Measurements from ENCODE around the gene CMTR1. TPM values are rescaled to one million over a fixed set of nuclear protein-coding genes. Genes with fewer than 3 reads are reported as not detected.

The CMTR1 gene
- total RNA-seq, 1 experiment from 2014 or later: 28.7 TPM

DNA sequence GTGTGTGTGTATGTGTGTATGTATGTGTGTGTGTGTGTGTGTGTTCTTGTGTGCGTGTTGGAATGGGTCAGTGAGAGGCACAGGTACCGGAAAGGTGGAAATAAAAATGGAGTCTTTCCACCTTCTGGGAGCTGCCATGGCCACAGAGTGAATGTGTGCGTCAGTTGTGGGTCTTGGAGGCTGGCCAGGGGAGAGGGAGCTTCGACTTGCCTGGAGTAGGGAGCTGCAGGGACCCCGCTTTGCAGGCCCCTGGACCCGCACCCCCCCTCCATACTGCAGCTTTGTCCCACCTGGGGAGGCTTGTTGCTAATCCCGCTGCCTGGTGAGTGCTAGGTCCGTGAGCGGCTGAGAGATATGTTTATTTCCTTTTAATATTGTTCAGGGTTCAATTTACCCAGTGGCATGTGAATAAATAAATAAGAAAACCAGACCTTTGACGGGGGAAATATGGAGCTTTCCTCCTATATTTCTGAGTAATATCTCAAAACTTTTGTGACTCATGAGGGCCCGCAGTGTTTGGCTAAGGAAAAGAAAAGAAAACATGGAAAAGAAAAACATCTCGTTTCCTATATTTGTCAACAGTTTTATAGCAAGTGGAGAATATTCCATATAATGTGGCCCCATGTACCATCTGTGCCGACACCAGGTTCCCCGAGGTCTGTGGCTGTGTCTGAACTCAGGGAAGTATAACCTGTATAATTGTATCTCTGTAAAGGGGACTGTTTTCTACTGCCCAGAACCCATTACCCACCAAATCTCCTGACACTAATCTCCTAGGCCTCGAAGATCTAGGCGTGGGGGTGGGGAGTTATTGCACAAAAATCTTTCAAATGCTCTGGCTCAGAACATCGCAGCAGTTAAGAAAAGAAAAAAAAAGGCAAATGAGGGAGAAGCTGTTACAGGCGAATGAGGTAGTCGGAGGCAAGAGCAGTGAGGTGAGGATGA lies 91.3 kb downstream of the CMTR1 start:
- Histone ChIP-seq H3K79me2 (ENCODE audit: insufficient read depth, low read length) (no peaks in the 10 kb centered on the region), H3K27me3 (ENCODE audit: insufficient read depth, low read length) (peaks cover 7% of the 10 kb centered on the region; the same call in 1 of the 2 replicates), H2AFZ (ENCODE audit: low read depth, low read length, poor library complexity, severe bottlenecking) (no peak overlapping the region), H3K4me2 (ENCODE audit: low read length) (no peak overlapping the region), H4K20me1 (ENCODE audit: insufficient read depth) (no peaks in the 10 kb centered on the region), H3K4me3 (replicated peaks in 1 of 2; ENCODE audit: low read depth in 1 of 2, low read length in 2 of 2) (no peak overlapping the region), H3K27ac (ENCODE audit: low read depth, low read length) (no peak overlapping the region), H3K9me2 (ENCODE audit: insufficient read depth) (no peaks in the 10 kb centered on the region), H3K9ac (ENCODE audit: low read length) (no peak overlapping the region), H3K9me3 (ENCODE audit: control insufficient read depth in 1 of 2, insufficient read depth in 1 of 2, low read depth in 1 of 2, low read length in 2 of 2) (no peaks in the 10 kb centered on the region), H3K4me1 (ENCODE audit: control insufficient read depth in 1 of 2, insufficient read depth in 2 of 2, low read length in 2 of 2) (no peaks in the 10 kb centered on the region), H3K36me3 (ENCODE audit: control insufficient read depth in 1 of 2, insufficient read depth in 2 of 2, low read length in 2 of 2) (no peaks in the 10 kb centered on the region)
- POLR2A ChIA-PET: no interaction called here
- ATAC-seq: no peak
- intact Hi-C loops (cut with micrococcal nuclease): no loop called here
- CTCF ChIA-PET: interaction anchor here (1.8 kb wide), 1 partner anchor 14 kb away, joined by 4 read pairs; no protein-coding TSS in a partner anchor
- no peak for DNase-seq (ENCODE audit: low read depth, low spot score)
- BruUV-seq (replicated peaks): no TSS peak
- TF ChIP-seq POLR2AphosphoS5 (IDR thresholded peaks at IDR 0.05; ENCODE audit: low read depth, low read length): no peak
- no peak for TF ChIP-seq ELF1 (IDR thresholded peaks at IDR 0.05; ENCODE audit: borderline replicate concordance, low read depth)
- no peak for TF ChIP-seq REST (IDR thresholded peaks at IDR 0.05; ENCODE audit: low read depth)
- TF ChIP-seq ZBTB33 (IDR thresholded peaks at IDR 0.05; ENCODE audit: extremely low read depth, insufficient replicate concordance, low read length): no peak
- TF ChIP-seq SP1 (IDR thresholded peaks at IDR 0.05; ENCODE audit: low read depth): no peak
- TF ChIP-seq CEBPB (IDR thresholded peaks at IDR 0.05; ENCODE audit: low read depth): no peak
- TF ChIP-seq, protein P1, sequence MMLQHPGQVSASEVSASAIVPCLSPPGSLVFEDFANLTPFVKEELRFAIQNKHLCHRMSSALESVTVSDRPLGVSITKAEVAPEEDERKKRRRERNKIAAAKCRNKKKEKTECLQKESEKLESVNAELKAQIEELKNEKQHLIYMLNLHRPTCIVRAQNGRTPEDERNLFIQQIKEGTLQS (IDR thresholded peaks at IDR 0.05): no peak
- TF ChIP-seq POLR2A (IDR thresholded peaks at IDR 0.05; ENCODE audit: borderline replicate concordance, extremely low read depth, insufficient read depth, insufficient read length): no peak
- TF ChIP-seq SIN3A (IDR thresholded peaks at IDR 0.05; ENCODE audit: low read depth): no peak
- TF ChIP-seq EGR1 (IDR thresholded peaks at IDR 0.05; ENCODE audit: low read depth): no peak
- no peak for TF ChIP-seq EZH2 (IDR thresholded peaks at IDR 0.05)
- RAD21 ChIA-PET (ENCODE audit: low non-redundant PET in 1 of 2, low total read pairs in 2 of 2, uncharacterized antibody in 2 of 2, unreplicated experiment in 2 of 2): no interaction called here

Data from HCT116 (cell line).